Measurements from ENCODE around the gene TMTC1.

Gene TMTC1

DNA sequence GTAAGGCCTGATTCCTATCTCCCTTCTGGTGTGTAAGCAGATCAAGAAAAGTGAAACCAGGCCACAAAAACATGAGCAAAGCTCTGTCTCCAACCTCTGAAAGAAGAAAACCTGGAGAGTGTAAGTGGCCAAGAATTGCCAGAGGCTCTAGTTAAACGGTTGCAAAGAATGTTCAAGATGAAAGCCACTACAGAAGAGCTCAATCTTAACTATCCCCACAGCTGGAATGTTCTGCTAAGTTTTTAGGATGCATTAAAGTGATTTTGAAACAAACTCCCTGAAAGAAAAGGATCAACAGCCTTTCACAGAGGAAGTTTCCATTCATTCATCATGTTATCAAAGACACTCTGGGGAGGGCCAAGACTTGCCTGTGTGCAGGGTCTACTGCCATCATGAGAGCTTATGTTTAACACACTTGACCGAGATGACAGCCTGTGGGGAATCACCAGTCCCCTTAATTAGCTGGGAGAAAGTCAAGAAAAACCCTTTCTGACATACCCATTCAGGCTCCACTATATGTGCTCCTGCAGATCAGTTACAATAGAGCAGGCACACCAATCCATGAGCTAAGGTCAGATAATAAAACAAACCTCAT lies 158.3 kb downstream of the TMTC1 start:
- in situ Hi-C loops (cut with HindIII; ENCODE audit: low sequenced_read_pairs): no loop called here

- in situ Hi-C loops (cut with HindIII; ENCODE audit: low sequenced_read_pairs): loop anchor here (5.0 kb wide), 1 partner anchor 40 kb away; no protein-coding TSS in a partner anchor
Measured at GRCh38 chr12:29622251-29622650, 161.5 kb downstream of the TMTC1 start.

DNA sequence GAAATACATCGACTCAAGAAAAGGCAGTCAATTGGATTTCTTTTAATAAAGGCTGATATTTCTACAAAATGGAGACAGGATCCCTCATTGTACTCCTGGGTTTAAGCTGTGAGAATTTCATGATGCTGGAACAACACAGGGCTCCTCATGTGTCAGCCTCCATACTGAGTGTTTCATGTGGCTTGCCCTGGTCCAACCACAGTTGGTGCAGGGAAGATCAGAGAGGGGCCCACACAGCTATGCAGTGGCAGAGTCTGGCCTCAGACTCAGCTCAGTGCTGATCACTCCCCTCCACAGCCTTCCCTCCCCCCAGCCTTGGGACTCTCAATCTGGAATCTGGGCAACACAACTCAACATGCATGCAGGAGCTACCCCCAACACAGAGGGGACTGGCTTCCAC lies 163.7 kb downstream of the TMTC1 start:
- in situ Hi-C loops (cut with HindIII; ENCODE audit: low sequenced_read_pairs): loop anchor here (5.0 kb wide), 1 partner anchor 38 kb away; no protein-coding TSS in a partner anchor

DNA sequence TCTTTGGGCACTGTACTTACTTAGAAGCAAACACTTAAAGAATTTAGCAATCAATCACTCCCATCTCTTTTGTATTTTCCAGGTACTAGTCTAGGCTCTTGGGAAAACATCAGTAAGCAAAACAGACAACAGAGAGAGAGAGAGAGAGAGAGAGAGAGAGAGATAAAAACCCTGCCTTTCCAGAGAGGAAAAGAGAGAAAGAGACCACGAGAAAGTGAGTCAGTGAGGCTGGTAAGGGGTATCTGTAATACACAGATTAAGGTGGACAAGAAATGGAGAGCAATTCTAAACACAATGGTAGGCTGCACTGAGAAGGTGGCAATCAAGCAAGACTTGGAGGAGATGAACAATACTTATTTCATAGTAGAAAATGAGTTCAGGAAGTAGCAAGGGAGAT lies 166.3 kb downstream of the TMTC1 start:
- in situ Hi-C loops (cut with HindIII; ENCODE audit: low sequenced_read_pairs): no loop called here

DNA sequence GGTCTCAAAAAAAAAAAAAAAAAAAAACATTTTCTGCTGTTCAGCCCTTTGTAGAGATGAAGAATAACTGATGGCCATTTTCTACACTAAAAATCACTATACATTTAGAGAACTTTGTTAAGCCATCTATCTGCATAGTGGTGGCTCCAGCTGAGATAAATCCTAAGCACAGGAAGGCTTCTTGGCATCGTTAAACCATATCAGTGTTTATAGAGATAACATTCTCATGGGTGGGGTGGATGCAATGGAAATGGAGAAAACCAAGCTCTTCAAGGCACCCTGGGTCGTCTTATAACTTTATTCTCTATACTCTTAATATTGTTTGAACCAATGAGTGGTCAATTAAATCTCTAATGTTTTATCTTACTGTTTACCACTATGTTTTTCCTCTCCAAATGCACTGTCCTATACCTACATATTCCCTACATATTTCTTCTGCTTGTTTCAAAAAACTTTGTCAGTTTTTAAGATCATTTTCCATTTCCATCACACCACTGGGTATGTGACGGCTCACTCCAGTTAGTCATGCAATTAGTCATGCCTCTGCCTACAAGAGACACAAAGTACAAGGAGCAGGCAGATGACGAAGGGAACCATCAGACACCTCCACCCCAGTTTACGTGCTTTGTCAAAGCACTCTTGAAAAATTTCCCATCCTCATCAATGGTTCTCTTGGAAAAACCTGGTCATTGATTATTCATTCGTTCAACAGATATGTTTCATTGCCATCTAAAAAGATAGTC lies 166.9 kb downstream of the TMTC1 start:
- in situ Hi-C loops (cut with HindIII; ENCODE audit: low sequenced_read_pairs): no loop called here

DNA sequence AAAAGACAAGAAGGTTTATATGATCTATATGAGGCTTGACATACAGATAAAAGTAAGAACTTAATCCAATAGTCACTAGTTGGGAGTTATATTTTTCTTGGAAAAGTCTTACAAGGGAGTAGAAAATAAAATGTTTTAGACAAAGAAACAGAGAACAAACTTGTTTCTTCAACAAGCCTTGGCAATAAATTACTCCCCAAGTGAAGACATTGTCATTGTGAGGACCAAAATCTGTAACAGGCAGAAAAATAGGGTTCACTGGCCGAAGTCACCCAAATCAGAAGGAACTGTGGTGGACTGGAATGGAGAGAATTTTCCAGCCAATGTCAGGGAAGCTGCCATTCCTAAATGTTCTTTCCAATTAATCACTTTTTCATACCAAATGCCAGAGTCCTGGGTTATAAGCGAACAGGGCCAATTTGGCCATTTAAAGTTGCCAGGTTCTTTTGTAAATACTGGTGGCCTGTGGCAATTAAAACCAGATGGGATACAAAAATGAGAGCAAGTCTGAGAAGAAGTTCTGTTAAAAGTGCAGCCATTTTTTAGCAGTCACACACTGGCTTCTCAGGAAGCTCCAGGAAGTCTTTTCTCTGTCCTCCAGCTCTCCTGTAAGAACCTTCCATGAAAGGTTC lies 168.9 kb downstream of the TMTC1 start:
- in situ Hi-C loops (cut with HindIII; ENCODE audit: low sequenced_read_pairs): no loop called here

- in situ Hi-C loops (cut with HindIII; ENCODE audit: low sequenced_read_pairs): no loop called here
Measured at GRCh38 chr12:29612912-29613311, 170.8 kb downstream of the TMTC1 start.

- in situ Hi-C loops (cut with HindIII; ENCODE audit: low sequenced_read_pairs): no loop called here
Measured at GRCh38 chr12:29611906-29612305, 171.8 kb downstream of the TMTC1 start.

DNA sequence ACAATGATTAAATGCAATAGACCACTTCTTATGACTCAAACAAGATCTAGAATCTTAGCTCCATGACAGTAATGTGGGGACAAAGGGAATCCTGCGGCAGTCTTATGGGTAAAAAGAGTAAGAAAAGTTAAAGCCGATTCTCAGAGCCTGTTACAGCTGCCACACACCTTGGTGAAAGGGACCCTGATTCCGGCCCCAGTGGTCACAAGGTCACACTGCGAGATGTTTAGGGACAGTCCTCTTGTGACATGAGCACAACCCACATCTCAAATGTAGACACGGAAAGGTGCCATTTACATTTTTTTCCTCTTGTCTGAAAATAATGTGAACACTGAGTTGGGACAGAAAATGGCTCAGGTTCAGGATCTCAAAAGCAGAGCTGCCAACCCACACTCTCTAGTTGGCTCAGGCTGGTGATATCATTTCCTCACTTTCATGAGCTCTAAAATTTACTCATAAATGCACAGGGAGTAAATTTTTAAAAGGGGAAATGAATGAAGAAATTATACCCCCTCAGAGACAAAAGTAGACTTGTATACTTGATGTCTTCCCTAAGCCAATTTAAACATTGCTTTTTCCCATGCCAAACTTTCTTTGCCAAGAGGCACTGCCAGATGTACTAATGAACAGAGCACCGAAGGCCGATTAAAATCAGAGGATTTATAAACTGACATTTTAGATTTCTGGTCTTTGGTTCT lies 173.1 kb downstream of the TMTC1 start:
- in situ Hi-C loops (cut with HindIII; ENCODE audit: low sequenced_read_pairs): no loop called here

DNA sequence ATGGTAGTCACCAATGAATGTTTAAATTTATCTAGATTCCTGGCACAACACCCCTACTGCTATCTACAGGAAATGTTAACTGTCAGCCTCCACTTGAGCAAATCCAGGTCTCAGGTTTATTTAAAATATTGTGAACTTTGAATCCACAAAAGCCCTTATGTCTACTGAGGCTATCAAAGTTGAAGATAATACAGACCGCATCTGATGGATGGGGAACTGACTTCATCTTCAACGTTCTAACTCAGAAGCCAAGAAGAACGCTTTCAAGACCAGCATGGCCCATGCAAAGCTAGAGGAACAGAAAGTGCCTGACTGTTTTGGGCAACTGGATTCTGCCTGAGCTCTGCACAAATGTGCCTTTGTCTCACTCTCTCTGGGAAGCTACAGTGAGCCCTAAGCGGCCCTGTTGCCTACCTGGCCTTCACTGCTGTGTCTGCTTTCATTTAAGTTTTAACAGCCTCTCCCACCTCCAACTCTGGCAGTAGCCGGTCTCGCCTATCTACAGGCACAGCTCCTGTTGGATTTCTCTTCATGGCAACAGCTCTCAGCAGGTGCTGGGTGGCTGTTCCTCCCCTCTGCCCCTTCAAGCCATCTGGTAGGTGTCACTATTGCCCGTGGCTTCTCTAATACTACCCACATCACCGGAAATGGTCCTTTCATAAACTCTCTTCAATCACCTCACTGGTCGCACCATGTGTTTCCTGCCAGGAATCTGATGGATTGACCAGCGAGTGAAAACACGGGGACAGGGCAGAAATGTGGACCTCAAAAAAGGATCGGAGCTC lies 174.1 kb downstream of the TMTC1 start:
- in situ Hi-C loops (cut with HindIII; ENCODE audit: low sequenced_read_pairs): no loop called here

DNA sequence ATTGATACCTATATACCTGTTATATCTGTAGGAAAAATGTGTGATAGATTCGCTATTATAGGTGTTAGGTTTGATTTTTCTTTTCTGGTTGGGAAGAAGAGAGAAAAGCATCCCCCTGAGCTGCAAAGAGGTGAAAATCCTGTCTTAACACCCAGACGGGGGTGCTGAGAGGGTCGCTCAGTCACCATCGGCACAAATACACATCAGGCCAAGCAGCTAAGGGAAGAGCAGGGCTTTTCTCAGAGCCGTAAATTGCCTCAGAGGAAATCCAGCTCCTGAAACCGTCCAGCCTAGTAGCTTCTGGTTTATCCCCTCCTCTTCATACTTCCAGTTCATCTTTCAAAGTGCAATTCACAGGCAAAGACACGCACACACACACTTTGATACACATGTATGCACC lies 175.2 kb downstream of the TMTC1 start:
- in situ Hi-C loops (cut with HindIII; ENCODE audit: low sequenced_read_pairs): no loop called here

- in situ Hi-C loops (cut with HindIII; ENCODE audit: low sequenced_read_pairs): no loop called here
Measured at GRCh38 chr12:29599381-29599780, 184.4 kb downstream of the TMTC1 start.

DNA sequence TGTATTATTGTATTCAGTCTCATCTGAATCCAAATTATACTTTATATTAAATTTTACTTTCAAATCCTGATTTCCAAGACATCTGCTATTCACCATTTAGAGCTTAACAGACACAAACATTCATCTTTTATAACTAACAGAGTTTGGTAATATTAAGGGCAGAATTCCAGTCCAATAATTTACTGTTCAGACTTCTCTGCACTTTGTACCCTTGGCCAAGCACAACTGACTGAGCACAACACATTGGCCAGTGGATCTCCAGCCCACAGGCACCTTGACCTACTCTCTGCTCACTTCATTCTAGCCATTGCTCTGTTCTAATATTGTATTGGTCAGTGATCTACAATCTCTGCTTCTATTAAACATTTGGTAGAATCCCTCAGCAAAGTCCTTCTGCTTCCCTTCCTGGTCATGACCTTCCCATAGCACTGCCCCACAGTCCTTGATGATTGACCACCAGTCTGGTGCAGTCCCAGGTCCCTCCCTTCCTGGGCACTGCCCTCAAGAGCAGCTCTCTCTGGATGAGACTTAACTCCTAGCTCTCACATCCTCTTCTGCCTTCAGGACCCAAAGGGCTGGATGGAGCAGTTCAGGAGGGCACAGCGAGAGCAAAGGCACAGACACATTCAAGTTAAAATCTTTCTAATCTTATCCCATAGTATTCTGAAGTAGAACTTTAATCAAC lies 188.5 kb downstream of the TMTC1 start:
- in situ Hi-C loops (cut with HindIII; ENCODE audit: low sequenced_read_pairs): no loop called here

DNA sequence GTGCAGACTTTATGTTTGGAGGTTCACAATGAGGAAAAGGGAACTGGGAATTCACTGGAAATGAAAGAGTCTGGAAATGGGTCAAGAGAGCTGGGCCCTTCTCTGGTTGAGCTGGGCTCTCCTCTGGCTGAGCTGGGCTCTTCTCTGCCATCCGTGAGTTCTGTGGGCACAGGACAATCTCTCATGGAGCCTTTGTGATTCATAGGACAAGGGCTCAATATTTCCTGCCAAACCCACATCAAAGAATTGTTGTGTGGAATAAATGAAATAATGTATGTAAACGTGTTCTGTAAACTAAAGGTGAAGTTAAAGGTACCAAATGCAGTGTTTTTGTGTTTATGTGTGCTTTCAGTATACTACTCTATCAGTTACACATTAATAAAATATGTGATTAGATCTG lies 190.7 kb downstream of the TMTC1 start:
- in situ Hi-C loops (cut with HindIII; ENCODE audit: low sequenced_read_pairs): no loop called here

DNA sequence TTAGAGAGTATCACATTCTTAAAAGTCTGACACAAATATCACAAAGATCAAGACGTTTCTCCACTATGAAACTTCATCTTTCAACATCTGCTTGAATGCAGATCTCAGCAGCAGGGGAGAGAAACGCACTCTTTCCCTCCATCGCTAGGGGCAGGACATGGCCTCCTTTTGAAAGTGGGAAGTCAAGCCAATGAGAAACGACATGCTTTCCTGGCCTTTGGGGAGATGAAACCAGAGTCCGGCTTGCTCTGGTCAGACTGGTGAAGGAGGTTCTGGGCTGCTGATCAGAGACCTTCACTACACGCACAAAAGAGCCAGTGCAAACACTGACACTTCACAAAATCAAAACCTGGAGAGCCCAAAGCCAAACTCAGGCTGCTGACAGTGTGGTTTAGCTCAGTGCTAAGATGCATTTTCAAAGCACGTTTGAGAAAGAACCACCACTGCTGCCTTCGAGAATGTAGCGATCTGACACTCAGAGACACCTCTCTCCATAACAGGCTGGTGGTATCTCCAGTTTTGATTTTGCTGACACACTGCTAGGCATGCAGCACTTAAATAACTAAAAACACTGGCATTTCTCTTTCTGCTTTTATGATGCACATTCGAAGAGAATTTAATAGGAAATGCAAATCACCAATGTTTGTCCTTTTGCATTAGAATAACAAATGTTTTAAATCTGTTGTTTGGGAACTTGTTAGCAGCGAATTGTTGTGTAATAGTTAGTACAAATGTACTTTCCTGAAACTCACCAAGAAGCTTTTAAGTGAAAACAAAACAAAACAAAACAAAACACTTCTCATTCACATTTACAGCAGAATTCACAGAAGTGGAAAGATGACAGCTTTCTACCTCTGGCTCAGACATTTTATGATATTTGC lies 192.4 kb downstream of the TMTC1 start:
- in situ Hi-C loops (cut with HindIII; ENCODE audit: low sequenced_read_pairs): no loop called here

GRCh38 chr12:29589851-29590250 lies 193.9 kb downstream of the TMTC1 start:
- in situ Hi-C loops (cut with HindIII; ENCODE audit: low sequenced_read_pairs): no loop called here

DNA sequence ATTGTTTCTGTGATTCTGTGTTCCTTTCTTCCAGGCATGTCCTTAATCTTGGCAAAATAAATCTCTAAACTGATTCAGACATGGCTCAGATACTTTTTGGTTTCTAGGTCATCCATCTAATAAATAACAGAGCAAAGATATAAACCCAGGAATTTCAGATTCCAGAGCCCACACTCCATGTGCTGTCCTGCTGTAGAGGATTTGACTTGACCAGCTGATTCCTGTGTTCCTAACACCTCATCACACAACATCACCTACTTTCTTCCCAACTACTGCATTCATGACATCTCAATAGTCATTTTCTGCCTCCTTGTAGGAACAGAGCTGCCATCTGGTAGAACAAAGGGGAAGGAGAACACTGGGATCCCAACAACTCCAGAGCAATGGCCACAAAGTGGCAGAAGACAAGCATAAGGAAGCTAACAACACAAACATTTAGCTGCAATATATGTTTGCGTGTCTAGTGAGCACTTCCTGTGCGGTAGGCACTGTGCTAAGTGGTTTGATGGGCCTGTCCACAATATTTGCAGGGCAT lies 194.4 kb downstream of the TMTC1 start:
- in situ Hi-C loops (cut with HindIII; ENCODE audit: low sequenced_read_pairs): no loop called here

- in situ Hi-C loops (cut with HindIII; ENCODE audit: low sequenced_read_pairs): loop anchor here (5.0 kb wide), 1 partner anchor 40 kb away; no protein-coding TSS in a partner anchor
Measured at GRCh38 chr12:29582677-29583272, 201.0 kb downstream of the TMTC1 start.

Measured in endothelial cell of hepatic sinusoid (primary cell).